IMR-90 (cell line): Measurements from ENCODE around the gene KCNJ6. TPM values are rescaled to one million over a fixed set of nuclear protein-coding genes. Genes with fewer than 3 reads are reported as not detected.
A peak's percentile ranks its signal among the peaks of the same experiment; 100 is the strongest.

Experiments
- ATAC-seq: fragments of 200-7000 bp; cut with Tn5 transposase; 2 replicates; pipeline ENCODE4 v1.9.1; 2020; ENCODE audit warnings: low read depth, mild to moderate bottlenecking, moderate library complexity
- BruUV-seq: library from RNA; stranded (reverse); fragments of 400-500 nt; replicated peaks from 2 replicates; lab custom pipeline; 2021; lab: Mats Ljungman, UMichigan
- CTCF ChIA-PET: fragments of 300-600 bp; formaldehyde crosslinking; extraction: SDS; loops from one replicate; lab custom pipeline; 2021; ENCODE audit warnings: antibody characterized with exemption; lab: Yijun Ruan, JAX
- POLR2A ChIA-PET: fragments of 300-600 bp; sonication (Branson Sonifier 250); formaldehyde crosslinking; loops from one replicate; lab custom pipeline; 2022; ENCODE audit warnings: antibody characterized with exemption; ENCODE audit not compliant: unreplicated experiment; lab: Charles Lee
- DNase-seq: peaks from one replicate; pipeline ENCODE4 v3.0.0; 2013
- H2AFZ ChIP-seq: replicated peaks from 2 replicates; pipeline ENCODE3; 2013; ENCODE audit warnings: low read length, mild to moderate bottlenecking; ENCODE audit not compliant: poor library complexity
- H2AK5ac ChIP-seq: 2 replicates; pipeline ENCODE4 v1.6.1; 2013; ENCODE audit warnings: low read depth, low read length, inconsistent platforms
- H2AK9ac ChIP-seq: replicated peaks from 2 replicates; pipeline ENCODE3; 2013; ENCODE audit warnings: mild to moderate bottlenecking, low read depth, low read length, moderate library complexity; ENCODE audit not compliant: poor library complexity
- H2BK120ac ChIP-seq: 2 replicates; pipeline ENCODE4 v1.6.1; 2013; ENCODE audit warnings: low read depth, low read length, inconsistent platforms
- H2BK15ac ChIP-seq: 3 replicates; pipeline ENCODE4 v1.6.1; 2013; ENCODE audit warnings: low read depth, low read length, inconsistent platforms
- H2BK20ac ChIP-seq: 2 replicates; pipeline ENCODE4 v1.6.1; 2013; ENCODE audit warnings: low read depth, mild to moderate bottlenecking, inconsistent platforms, low read length, moderate library complexity
- H2BK5ac ChIP-seq: 2 replicates; pipeline ENCODE4 v1.6.1; 2013; ENCODE audit warnings: mild to moderate bottlenecking, low read depth, low read length, inconsistent platforms; ENCODE audit not compliant: poor library complexity, severe bottlenecking
- H3K14ac ChIP-seq: replicated peaks from 2 replicates; pipeline ENCODE4 v1.6.1; 2013; ENCODE audit warnings: low read depth, low read length, inconsistent platforms
- H3K18ac ChIP-seq: 2 replicates; pipeline ENCODE4 v1.6.1; 2013; ENCODE audit warnings: low read depth, low read length, control low read depth
- H3K23ac ChIP-seq: 2 replicates; pipeline ENCODE4 v1.6.1; 2013; ENCODE audit warnings: low read depth, low read length, inconsistent platforms
- H3K27ac ChIP-seq: 2 replicates; pipeline ENCODE4 v1.5.1; 2013; ENCODE audit warnings: mild to moderate bottlenecking, control low read depth, low read length; ENCODE audit not compliant: insufficient read depth
- H3K27me3 ChIP-seq: 2 replicates; pipeline ENCODE4 v1.6.1; 2013; ENCODE audit warnings: low read length; ENCODE audit not compliant: control insufficient read depth, insufficient read depth
- H3K36me3 ChIP-seq: 2 replicates; pipeline ENCODE4 v1.6.1; 2013; ENCODE audit warnings: low read length, mixed read lengths; ENCODE audit not compliant: control insufficient read depth, insufficient read depth
- H3K4ac ChIP-seq: 2 replicates; pipeline ENCODE4 v1.6.1; 2013; ENCODE audit warnings: low read depth, low read length, inconsistent platforms
- H3K4me1 ChIP-seq: 2 replicates; pipeline ENCODE4 v1.6.1; 2013; ENCODE audit warnings: low read length, mixed read lengths; ENCODE audit not compliant: control insufficient read depth, insufficient read depth
- H3K4me2 ChIP-seq: 2 replicates; pipeline ENCODE4 v1.6.1; 2013; ENCODE audit warnings: low read depth, mild to moderate bottlenecking, control low read depth, low read length, moderate library complexity
- H3K4me3 ChIP-seq: 2 replicates; pipeline ENCODE4 v1.5.1; 2013; ENCODE audit warnings: low read depth, mild to moderate bottlenecking, control low read depth, low read length, moderate library complexity; ENCODE audit not compliant: insufficient read depth
- H3K56ac ChIP-seq: 2 replicates; pipeline ENCODE4 v1.6.1; 2013; ENCODE audit warnings: low read length, inconsistent platforms; ENCODE audit not compliant: insufficient read depth; ENCODE audit errors: extremely low read depth
- H3K79me1 ChIP-seq, 2 experiments: 2 replicates each; pipeline ENCODE4 v1.6.1; 2013; ENCODE audit warnings: low read length in 2 of 2, inconsistent platforms in 1 of 2, low read depth in 1 of 2
- H3K9ac ChIP-seq: 2 replicates; pipeline ENCODE4 v1.6.1; 2013; ENCODE audit warnings: low read depth, low read length, control low read depth
- H3K9me1 ChIP-seq: 2 replicates; pipeline ENCODE4 v1.6.1; 2013; ENCODE audit warnings: low read length, inconsistent platforms; ENCODE audit not compliant: insufficient read depth
- H3K9me3 ChIP-seq: 2 replicates; pipeline ENCODE4 v1.6.1; 2013; ENCODE audit warnings: low read length; ENCODE audit not compliant: control insufficient read depth, insufficient read depth
- H4K20me1 ChIP-seq: 2 replicates; pipeline ENCODE4 v1.6.1; 2013; ENCODE audit warnings: low read length, inconsistent platforms; ENCODE audit not compliant: insufficient read depth
- H4K5ac ChIP-seq: 2 replicates; pipeline ENCODE4 v1.6.1; 2013; ENCODE audit warnings: mild to moderate bottlenecking, low read depth, low read length, control low read depth
- H4K8ac ChIP-seq, 2 experiments: 2 replicates each; pipeline ENCODE4 v1.6.1; 2013; ENCODE audit warnings: low read depth in 2 of 2, low read length in 2 of 2, control low read depth in 1 of 2, inconsistent platforms in 1 of 2
- H4K91ac ChIP-seq: 2 replicates; pipeline ENCODE4 v1.6.1; 2013; ENCODE audit warnings: low read depth, low read length, inconsistent platforms; ENCODE audit not compliant: insufficient read depth
- BHLHE40 ChIP-seq: fragments of 150-350 bp; IDR thresholded peaks from 2 replicates; pipeline ENCODE4 v1.6.1; 2016; ENCODE audit warnings: mild to moderate bottlenecking, low read depth, low read length
- CEBPB ChIP-seq: IDR thresholded peaks from 2 replicates; pipeline ENCODE4 v1.6.1; 2012; ENCODE audit warnings: low read depth, low read length, improper control_type of control experiment
- MAZ ChIP-seq: IDR thresholded peaks from 2 replicates; pipeline ENCODE4 v1.6.1; 2012; ENCODE audit warnings: low read depth, mild to moderate bottlenecking, low read length, improper control_type of control experiment, moderate library complexity, borderline replicate concordance
- MXI1 ChIP-seq: IDR thresholded peaks from 2 replicates; pipeline ENCODE4 v1.6.1; 2012; ENCODE audit warnings: low read depth, mild to moderate bottlenecking, low read length, moderate library complexity, borderline replicate concordance
- RAD21 ChIP-seq: IDR thresholded peaks from 2 replicates; pipeline ENCODE4 v1.6.1; 2012; ENCODE audit warnings: low read length, improper control_type of control experiment
- RCOR1 ChIP-seq: IDR thresholded peaks from 2 replicates; pipeline ENCODE4 v1.6.1; 2012; ENCODE audit warnings: mild to moderate bottlenecking, low read length, improper control_type of control experiment; ENCODE audit not compliant: insufficient replicate concordance
- SMC3 ChIP-seq: fragments of 150-350 bp; IDR thresholded peaks from 2 replicates; pipeline ENCODE4 v1.6.1; 2016; ENCODE audit warnings: low read depth, mild to moderate bottlenecking, antibody characterized with exemption, low read length, moderate library complexity
- WGBS, 2 experiments: methylation state at CpG; one replicate each; pipeline versions ENCODE4 v1.1.5 to v1.1.7; 2013; ENCODE audit warnings: missing lambda C conversion rate in 2 of 2; ENCODE audit not compliant: insufficient read length in 1 of 2; ENCODE audit errors: extremely low coverage in 2 of 2; 5-methylcytosine and 5-hydroxymethylcytosine counted together
- dilution Hi-C: fragments of 300-500 bp; cut with HindIII; formaldehyde crosslinking; loops from one replicate; pipeline ENCODE4 v1.14.3; 2018; ENCODE audit warnings: low sequenced_read_pairs; ENCODE audit not compliant: unreplicated experiment
- in situ Hi-C: fragments of 300-500 bp; cut with MboI; formaldehyde crosslinking; loops from 3 replicates; pipeline ENCODE4 v1.14.3; 2019; ENCODE audit warnings: low sequenced_read_pairs, inconsistent platforms, mixed read lengths
- intact Hi-C: fragments of 100-400 bp; cut with micrococcal nuclease; formaldehyde crosslinking; loops from 2 replicates; pipeline ENCODE4 v1.10.0; 2022
- polyA plus RNA-seq, 3 experiments: library from polyadenylated mRNA; depleted of rRNA; stranded (reverse); fragments of >200 nt; gene quantifications; 2 replicates each; pipeline ENCODE4 v1.2.3, GENCODE V29; 2012; ENCODE audit warnings: low replicate concordance in 1 of 3
- total RNA-seq: library from RNA; depleted of rRNA; stranded (reverse); fragments of >200 nt; gene quantifications from 2 replicates; pipeline ENCODE4 v1.2.3, GENCODE V29; 2012
- TF ChIP-seq, protein P1 (sequence below): fragments of 150-350 bp; IDR thresholded peaks from 2 replicates; pipeline ENCODE4 v1.6.1; 2016; ENCODE audit warnings: low read depth, mild to moderate bottlenecking, low read length, moderate library complexity, borderline replicate concordance

The KCNJ6 gene
- total and polyA plus RNA-seq, 2 of the 4 experiments (the other 2 are of a cell fraction) = under 0.01 to 0.02 TPM

DNA sequence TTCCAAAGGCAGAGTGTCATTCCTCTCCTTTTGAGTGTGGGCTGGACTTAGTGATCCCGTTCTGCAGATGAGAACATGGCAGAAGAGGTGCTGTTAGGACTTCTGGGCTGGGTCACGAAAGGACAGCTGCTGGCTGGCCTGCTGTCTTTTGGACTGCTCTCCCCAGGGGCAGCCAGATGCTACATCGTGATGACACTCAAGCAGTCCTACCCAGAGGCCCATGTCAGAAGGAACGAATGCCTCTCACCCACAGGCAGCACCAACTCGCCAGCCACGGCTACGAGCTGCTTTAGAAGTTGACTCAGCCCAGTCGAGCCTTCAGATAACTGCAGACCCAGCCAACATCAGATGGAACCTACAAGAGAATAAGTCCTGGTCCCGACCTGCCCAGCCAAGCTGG, 156.5 kb downstream of the KCNJ6 start:
- Histone ChIP-seq H4K91ac (no peak overlapping the region), H3K4ac (no peak overlapping the region), H4K20me1 (no peaks in the 10 kb centered on the region), H4K8ac (no peak overlapping the region), H3K27ac (no peak overlapping the region), H2AK5ac (peak overlapping the region; percentile 30; the same call in 1 of the 2 replicates), H3K14ac (no peak overlapping the region), H3K27me3 (peaks cover 20% of the 10 kb centered on the region), H4K5ac (no peak overlapping the region), H3K4me2 (no peak overlapping the region), H2BK5ac (no peak overlapping the region), H3K9ac (no peak overlapping the region), H3K79me1 (no peaks in the 10 kb centered on the region), H2AK9ac (no peak overlapping the region), H3K4me3 (no peak overlapping the region), H3K9me3 (no peaks in the 10 kb centered on the region), H3K36me3 (no peaks in the 10 kb centered on the region), H2BK120ac (no peak overlapping the region), H2AFZ (peak overlapping the region; percentile 61), H2BK20ac (no peak overlapping the region), H3K23ac (no peak overlapping the region), H2BK15ac (peak overlapping the region; percentile 15; the same call in 1 of the 3 replicates), H3K18ac (no peak overlapping the region), H3K4me1 (no peaks in the 10 kb centered on the region), H3K56ac (no peak overlapping the region), H3K9me1 (peaks cover 4% of the 10 kb centered on the region)
- DNase-seq (no peak), ATAC-seq (no peak)
- in situ Hi-C loops = no loop called here
- TF ChIP-seq MXI1 (no peak), CEBPB (no peak), RAD21 (no peak), MAZ (no peak), BHLHE40 (no peak), RCOR1 (no peak), SMC3 (no peak)
- TF ChIP-seq, protein P1, sequence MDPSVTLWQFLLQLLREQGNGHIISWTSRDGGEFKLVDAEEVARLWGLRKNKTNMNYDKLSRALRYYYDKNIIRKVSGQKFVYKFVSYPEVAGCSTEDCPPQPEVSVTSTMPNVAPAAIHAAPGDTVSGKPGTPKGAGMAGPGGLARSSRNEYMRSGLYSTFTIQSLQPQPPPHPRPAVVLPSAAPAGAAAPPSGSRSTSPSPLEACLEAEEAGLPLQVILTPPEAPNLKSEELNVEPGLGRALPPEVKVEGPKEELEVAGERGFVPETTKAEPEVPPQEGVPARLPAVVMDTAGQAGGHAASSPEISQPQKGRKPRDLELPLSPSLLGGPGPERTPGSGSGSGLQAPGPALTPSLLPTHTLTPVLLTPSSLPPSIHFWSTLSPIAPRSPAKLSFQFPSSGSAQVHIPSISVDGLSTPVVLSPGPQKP = no peak
- WGBS, 2 experiments = 80% methylated on average over 5 of the region's 9 CpGs; no CpG with 5 or more reads in 1 of the 2 experiments
- ChIA-PET POLR2A (interaction anchor here (0.6 kb wide), 1 partner anchor 104 kb away, joined by 6 read pairs; no protein-coding TSS in a partner anchor), CTCF (interaction anchor here (1.0 to 1.9 kb wide), 6 partner anchors 48 to 157 kb away, joined by 3 to 7 read pairs (median 4); partner anchors contain the start of gene KCNJ6)
- dilution Hi-C loops = no loop called here
- intact Hi-C loops = loop anchor here (1.0 to 5.0 kb wide), 4 partner anchors 118 to 597 kb away; partner anchors contain the start of gene KCNJ6
- BruUV-seq = no TSS peak
